Hematopoietic multipotent progenitor cell treated with erythropoietin and hydrocortisone succinate and interleukin-3 and kit ligand, for 15 days (in vitro differentiated cells): Measurements from ENCODE around the gene EIF3C.
"Not testable (repeated sequence)": the region's sequence is repeated elsewhere in the genome, so short reads cannot be mapped to it uniquely, and the experiment has no call there.

Experiments
- DNase-seq: peaks from one replicate; pipeline ENCODE4 v3.0.0-alpha.2; 2015; ENCODE audit warnings: low spot score

Gene EIF3C

DNA sequence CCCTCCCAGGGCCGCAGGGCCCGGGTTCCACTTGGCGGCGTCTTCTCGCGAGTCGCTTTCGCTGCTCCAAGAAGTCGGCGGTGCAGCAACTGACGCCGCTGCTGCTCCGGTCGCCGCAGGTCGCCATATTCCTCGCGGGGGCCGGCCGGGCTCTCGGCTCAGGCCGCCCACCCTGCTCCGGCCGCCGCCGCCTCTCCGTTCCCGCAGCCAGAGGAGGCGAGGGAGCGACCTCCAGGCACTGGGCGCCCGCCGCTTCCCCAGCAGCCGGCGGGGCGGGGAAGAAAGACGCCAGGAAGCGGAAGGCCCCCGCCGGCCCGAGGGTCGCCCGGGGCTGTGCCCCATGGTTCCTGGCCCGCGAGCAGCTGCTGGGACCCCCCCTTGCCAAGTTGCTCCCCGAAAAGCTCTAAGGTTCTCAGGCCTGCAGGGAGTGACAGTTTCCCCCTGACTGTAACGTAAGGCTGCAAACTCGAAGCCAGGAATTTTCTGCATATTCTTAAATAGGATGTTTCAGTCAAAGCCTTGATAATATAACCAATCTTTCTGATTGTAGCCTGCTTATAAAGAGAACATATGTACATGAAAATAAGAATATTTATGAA, 39.3 kb downstream of the EIF3C start:
- DNase-seq, result not testable (repeated sequence)

DNA sequence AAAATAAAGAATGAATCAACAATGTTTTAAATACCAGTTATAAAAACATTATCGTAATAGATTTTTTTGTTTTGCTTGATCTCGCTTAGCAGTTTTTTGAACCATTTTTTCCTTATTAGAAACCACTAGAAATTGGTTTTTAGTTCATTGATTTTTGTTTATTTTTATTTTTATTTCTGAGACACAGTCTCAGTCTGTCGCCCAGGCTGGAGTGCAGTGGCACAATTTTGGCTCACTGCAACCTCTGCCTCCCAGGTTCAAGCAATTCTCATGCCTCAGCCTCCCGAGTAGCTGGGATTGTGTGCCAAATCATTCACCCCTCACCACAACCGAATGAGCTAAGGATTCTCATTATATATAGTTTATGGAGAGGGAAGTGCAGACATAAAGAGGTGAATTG, 40.2 kb downstream of the EIF3C start, which contains the start of gene NPIPB9:
Gene NPIPB9, plus strand, starts transcription at position 301 of the 400 bp plus-strand sequence.
- not testable (repeated sequence) for DNase-seq

DNA sequence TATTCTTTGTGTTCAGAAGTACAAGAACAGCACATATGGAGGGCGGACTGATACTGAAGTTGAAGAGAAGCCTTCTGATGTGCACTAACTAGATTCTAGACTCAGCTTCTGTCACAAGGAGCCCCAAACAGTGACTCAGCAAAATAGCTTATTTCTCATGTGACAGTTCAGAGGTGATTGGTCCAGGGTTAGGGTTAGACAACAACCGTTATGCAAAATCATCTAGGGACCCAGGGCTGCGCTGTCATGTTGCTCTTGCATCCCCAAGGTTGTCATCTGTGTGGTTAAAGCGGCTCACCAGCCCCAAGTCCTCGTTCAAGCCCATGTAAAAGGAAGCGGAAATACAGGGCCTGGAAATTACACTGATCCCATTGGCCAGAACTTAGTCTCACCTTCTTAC, 70.4 kb downstream of the EIF3C start:
- not testable (repeated sequence) for DNase-seq

DNA sequence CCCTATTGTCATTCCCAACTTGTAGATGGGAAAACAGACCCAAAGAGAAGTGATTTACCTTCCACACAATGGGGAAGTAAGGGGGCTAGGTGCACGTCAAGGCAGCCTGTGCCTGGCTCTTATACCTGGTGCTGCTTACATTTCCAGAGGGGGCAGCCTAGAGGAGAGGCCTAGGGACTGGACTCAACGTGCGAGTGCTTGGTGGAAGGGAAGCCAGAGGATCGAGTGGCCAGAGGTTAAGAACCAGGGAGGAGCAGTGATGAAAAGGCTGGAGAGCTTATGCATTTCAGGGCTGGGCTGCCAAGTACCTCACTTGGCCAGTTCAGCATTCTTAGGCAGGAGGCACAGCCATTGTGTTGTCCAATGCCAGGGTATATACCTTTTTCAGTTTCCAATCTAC, 71.1 kb downstream of the EIF3C start:
- not testable (repeated sequence) for DNase-seq
